K562 (cell line): Measurements from ENCODE around the gene ERGIC1. TPM values are rescaled to one million over a fixed set of nuclear protein-coding genes. Genes with fewer than 3 reads are reported as not detected.

Source experiments
- BRF2 ChIP-seq: IDR thresholded peaks from 3 replicates; pipeline ENCODE4 v1.6.1; 2011; ENCODE audit warnings: borderline replicate concordance, mild to moderate bottlenecking; ENCODE audit not compliant: insufficient read length, insufficient read depth
- CCAR2 ChIP-seq: fragments of 200-400 bp; formaldehyde crosslinking; IDR thresholded peaks from 2 replicates; pipeline ENCODE4 v1.6.1; 2017; ENCODE audit warnings: mild to moderate bottlenecking, low read depth, low read length
- E2F6 ChIP-seq, 2 experiments: IDR thresholded peaks; 2 replicates each; pipeline ENCODE4 v1.6.1; 2011; ENCODE audit warnings: borderline replicate concordance in 1 of 2, control low read depth in 1 of 2, low read depth in 1 of 2, low read length in 1 of 2, mild to moderate bottlenecking in 1 of 2, mixed read lengths in 1 of 2, moderate library complexity in 1 of 2; ENCODE audit not compliant: insufficient read depth in 1 of 2, insufficient read length in 1 of 2, poor library complexity in 1 of 2, severe bottlenecking in 1 of 2; ENCODE audit errors: extremely low read depth in 1 of 2
- ELK1 ChIP-seq: sonication (generic); formaldehyde crosslinking; IDR thresholded peaks from 2 replicates; pipeline ENCODE4 v1.8.1; 2022; ENCODE audit warnings: missing genetic modification reagents
- FOXA3 ChIP-seq, 2 experiments: fragments of 450-650 bp in 1 of 2; sonication (generic) in 1 of 2; formaldehyde crosslinking; IDR thresholded peaks in 1 of 2; conservative IDR thresholded peaks in 1 of 2; 2 replicates each; pipeline versions ENCODE4 v1.4.0 to v1.8.0; 2020 to 2022; ENCODE audit warnings: mild to moderate bottlenecking in 2 of 2, missing genetic modification reagents in 1 of 2
- GABPA ChIP-seq: fragments of 200-800 bp; sonication (Bioruptor generic); conservative IDR thresholded peaks from 2 replicates; pipeline ENCODE4 v1.6.1; 2016; ENCODE audit warnings: low read depth, missing genetic modification characterization, missing compliant biosample characterization
- JUND ChIP-seq, 2 experiments: IDR thresholded peaks; 2 replicates in 1 of 2; 3 replicates in 1 of 2; pipeline ENCODE4 v1.6.1; 2011; ENCODE audit warnings: borderline replicate concordance in 2 of 2, low read depth in 2 of 2, low read length in 2 of 2, improper control_type of control experiment in 1 of 2, missing biosample characterization in 1 of 2, missing genetic modification characterization in 1 of 2, missing genetic modification reagents in 1 of 2
- MCM7 ChIP-seq, 2 experiments: fragments of 450-650 bp; IDR thresholded peaks; 2 replicates each; pipeline ENCODE4 v1.6.1; 2016 to 2018
- NCOA6 ChIP-seq: fragments of 450-650 bp; IDR thresholded peaks from 2 replicates; pipeline ENCODE4 v1.6.1; 2017; ENCODE audit warnings: mild to moderate bottlenecking
- NONO ChIP-seq, 2 experiments: fragments of 200-400 bp in 1 of 2; fragments of 450-650 bp in 1 of 2; formaldehyde crosslinking in 1 of 2; IDR thresholded peaks; 2 replicates each; pipeline ENCODE4 v1.6.1; 2017; ENCODE audit warnings: low read depth in 2 of 2, mild to moderate bottlenecking in 2 of 2, moderate library complexity in 2 of 2, low read length in 1 of 2
- PML ChIP-seq: IDR thresholded peaks from 2 replicates; pipeline ENCODE4 v1.6.1; 2012; ENCODE audit warnings: low read length, inconsistent platforms
- SETDB1 ChIP-seq: IDR thresholded peaks from one replicate; pipeline ENCODE4 v1.6.1; 2012; ENCODE audit warnings: low read length, control low read depth, inconsistent platforms
- SNRNP70 ChIP-seq: fragments of 200-400 bp; formaldehyde crosslinking; optimal IDR thresholded peaks from 2 replicates; pipeline ENCODE3; 2017; ENCODE audit warnings: low read depth, low read length
- SP2 ChIP-seq: IDR thresholded peaks from 2 replicates; pipeline ENCODE4 v1.6.1; 2011; ENCODE audit warnings: mild to moderate bottlenecking, low read depth, low read length, moderate library complexity; ENCODE audit not compliant: poor library complexity, severe bottlenecking; ENCODE audit errors: extremely low read depth
- TCF3 ChIP-seq: sonication (generic); formaldehyde crosslinking; IDR thresholded peaks from 2 replicates; pipeline ENCODE4 v1.4.0; 2020; ENCODE audit warnings: mild to moderate bottlenecking, missing genetic modification reagents
- TRIM24 ChIP-seq, 2 experiments: fragments of 450-650 bp; IDR thresholded peaks; 2 replicates each; pipeline ENCODE4 v1.6.1; 2016
- TRIM28 ChIP-seq: fragments of 450-650 bp; IDR thresholded peaks from 2 replicates; pipeline ENCODE4 v1.6.1; 2017
- YY1 ChIP-seq, 3 experiments: IDR thresholded peaks; 2 replicates each; pipeline ENCODE4 v1.6.1; 2011; ENCODE audit warnings: low read length in 2 of 3, mild to moderate bottlenecking in 2 of 3, moderate library complexity in 2 of 3, borderline replicate concordance in 1 of 3, control low read depth in 1 of 3, low read depth in 1 of 3; ENCODE audit not compliant: insufficient read depth in 3 of 3, insufficient replicate concordance in 2 of 3, control insufficient read depth in 1 of 3, insufficient read length in 1 of 3; ENCODE audit errors: extremely low read depth in 1 of 3
- ZFP1 ChIP-seq: fragments of 450-650 bp; formaldehyde crosslinking; IDR thresholded peaks from 2 replicates; pipeline ENCODE4 v1.4.0; 2020; ENCODE audit warnings: mild to moderate bottlenecking, mixed read lengths
- ZFX ChIP-seq: sonication (generic); formaldehyde crosslinking; IDR thresholded peaks from 2 replicates; pipeline ENCODE4 v1.8.0; 2022; ENCODE audit warnings: mild to moderate bottlenecking, missing genetic modification reagents, moderate library complexity
- ZNF57 ChIP-seq: fragments of 450-650 bp; formaldehyde crosslinking; IDR thresholded peaks from 2 replicates; pipeline ENCODE4 v1.4.0; 2020; ENCODE audit warnings: mild to moderate bottlenecking, moderate library complexity
- polyA plus RNA-seq, 8 experiments: library from polyadenylated mRNA; depleted of rRNA in 4 of 8; stranded (reverse) in 5 of 8; unstranded in 3 of 8; fragments of >200 nt; fragmentation: Nextera tagmentation in 2 of 8; fragmentation: Illumina TruSeq in 1 of 8; extraction: Ambion mirVana in 2 of 8; extraction: Trizol in 1 of 8; gene quantifications; 2 replicates each; pipeline versions ENCODE4 v1.2.1 to v1.2.3, GENCODE V29; 2011 to 2014; ENCODE audit warnings: inconsistent platforms in 1 of 8, missing spikeins in 1 of 8
- total RNA-seq, 7 experiments: library from RNA; depleted of rRNA in 6 of 7; stranded (reverse); fragments of >200 nt in 6 of 7; fragmentation: Illumina TruSeq in 2 of 7; extraction: Trizol in 2 of 7; gene quantifications; 2 replicates each; pipeline versions ENCODE4 v1.2.1 to v1.2.3, GENCODE V29; 2011 to 2021; ENCODE audit warnings: low replicate concordance in 1 of 7

ERGIC1 gene
- total and polyA plus RNA-seq, 9 of the 15 experiments (the other 6 are each of a cell fraction or from before 2014, with no cell fraction given) = 5.5 to 68.4 (median 36.4) TPM

GRCh38 chr5:172793577-172794488 is 40.2 kb upstream of the ERGIC1 start (continued):
- no peak for TF ChIP-seq BRF2
- TF ChIP-seq E2F6 (IDR thresholded peaks at IDR 0.05; ENCODE audit: borderline replicate concordance in 1 of 2, extremely low read depth in 1 of 2, insufficient read depth in 1 of 2, insufficient read length in 1 of 2, low read depth in 1 of 2, low read length in 1 of 2, poor library complexity in 1 of 2, severe bottlenecking in 1 of 2) = no peak
- TF ChIP-seq JUND (IDR thresholded peaks at IDR 0.05; ENCODE audit: borderline replicate concordance, low read depth, low read length) = peak; percentile 92
- TF ChIP-seq JUND (tag; IDR thresholded peaks at IDR 0.05; ENCODE audit: borderline replicate concordance, low read depth, low read length) = peak; percentile 89; the same call in 2 of the 3 replicates
- TF ChIP-seq TRIM24 (IDR thresholded peaks at IDR 0.05) = 0 out of 4 replicates have a peak, but pooled peaks of 1 of the 2 experiments have one; percentile 17
- TF ChIP-seq NCOA6 = no peak
- TF ChIP-seq SNRNP70 = no peak
- TF ChIP-seq ELK1 (CRISPR knock-in tag) = no peak
- no peak for TF ChIP-seq GABPA (tag)
- no peak for TF ChIP-seq ZNF57 (CRISPR knock-in tag)
- TF ChIP-seq CCAR2 = no peak
- no peak for TF ChIP-seq YY1 (IDR thresholded peaks at IDR 0.05; ENCODE audit: borderline replicate concordance in 1 of 3, control insufficient read depth in 1 of 3, extremely low read depth in 1 of 3, insufficient read depth in 3 of 3, insufficient read length in 1 of 3, insufficient replicate concordance in 2 of 3, low read depth in 1 of 3, low read length in 2 of 3)
- TF ChIP-seq ZFP1 (CRISPR knock-in tag) = no peak
- TF ChIP-seq SP2 = no peak
- TF ChIP-seq FOXA3 (CRISPR knock-in tag; conservative IDR thresholded peaks at IDR 0.05 in 1 of 2, IDR thresholded peaks at IDR 0.05 in 1 of 2) = 0 out of 4 replicates have a peak, but pooled peaks of 1 of the 2 experiments have one; percentile 18
- TF ChIP-seq PML = no peak
- TF ChIP-seq TCF3 (CRISPR knock-in tag) = no peak
- TF ChIP-seq ZFX = peak; percentile 56; the same call in 1 of the 2 replicates
- TF ChIP-seq MCM7 (IDR thresholded peaks at IDR 0.05) = no peak
- TF ChIP-seq SETDB1 = no peak
- TF ChIP-seq NONO (IDR thresholded peaks at IDR 0.05; ENCODE audit: low read depth in 2 of 2, low read length in 1 of 2) = no peak
- TF ChIP-seq TRIM28 = peak; percentile 33; the same call in 1 of the 2 replicates
